Measurements from ENCODE around the gene TRAPPC3L.

- no peak for TF ChIP-seq CTCF (IDR thresholded peaks at IDR 0.05)
- no peak for TF ChIP-seq POLR2A (IDR thresholded peaks at IDR 0.05)
- TF ChIP-seq POLR2AphosphoS5 (IDR thresholded peaks at IDR 0.05): no peak
These were observed 5.3 kb upstream of the TRAPPC3L start for GRCh38 chr6:116550796-116551195.
